IPS-NIHi11 (cell line): Measurements from ENCODE around the gene EDN2.

Source experiments
- DNase-seq: peaks from one replicate; pipeline ENCODE4 v3.0.0; 2012; ENCODE audit warnings: mixed read lengths, low spot score

EDN2 gene

DNA sequence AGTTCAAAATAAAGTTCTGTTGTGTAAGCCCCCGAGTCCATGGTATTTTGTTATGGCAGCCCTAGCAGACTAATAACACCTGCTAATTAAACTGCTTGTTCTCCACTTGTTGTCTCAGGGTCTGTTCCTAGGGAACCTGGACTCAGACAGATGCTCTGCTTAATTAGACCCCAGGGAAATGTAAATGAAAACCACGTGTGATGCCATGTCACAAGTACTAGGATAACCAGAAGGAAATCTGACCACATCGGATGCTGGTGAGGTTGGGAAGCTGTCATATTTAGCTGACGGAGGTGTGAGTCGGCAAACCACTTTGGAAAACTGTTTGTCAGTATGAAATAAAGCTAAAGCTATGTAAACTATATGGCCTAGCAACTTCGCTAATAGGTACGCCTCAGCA, 19.6 kb downstream of the EDN2 start:
- no peak for DNase-seq

- DNase-seq, result no peak
These were observed 21.0 kb downstream of the EDN2 start for GRCh38 chr1:41463516-41463915.

DNA sequence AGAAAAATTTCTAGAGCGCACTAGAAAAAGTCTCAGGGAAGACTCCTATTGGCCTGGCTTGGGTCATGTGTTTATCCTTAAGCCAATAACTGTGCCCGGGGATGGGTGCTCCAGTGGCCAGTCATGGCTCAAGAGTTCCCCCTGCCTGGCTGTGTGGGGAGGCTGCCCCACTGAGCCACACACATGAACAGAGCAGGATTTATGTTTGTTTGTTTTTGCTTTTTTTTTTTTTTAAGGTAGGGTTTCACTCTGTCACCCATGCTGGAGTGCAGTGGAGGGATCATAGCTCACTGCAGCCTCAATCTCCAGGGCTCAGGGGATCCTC, 21.8 kb downstream of the EDN2 start:
- DNase-seq, result no peak

GRCh38 chr1:41461790-41462679, 22.4 kb downstream of the EDN2 start:
- DNase-seq, result no peak

DNA sequence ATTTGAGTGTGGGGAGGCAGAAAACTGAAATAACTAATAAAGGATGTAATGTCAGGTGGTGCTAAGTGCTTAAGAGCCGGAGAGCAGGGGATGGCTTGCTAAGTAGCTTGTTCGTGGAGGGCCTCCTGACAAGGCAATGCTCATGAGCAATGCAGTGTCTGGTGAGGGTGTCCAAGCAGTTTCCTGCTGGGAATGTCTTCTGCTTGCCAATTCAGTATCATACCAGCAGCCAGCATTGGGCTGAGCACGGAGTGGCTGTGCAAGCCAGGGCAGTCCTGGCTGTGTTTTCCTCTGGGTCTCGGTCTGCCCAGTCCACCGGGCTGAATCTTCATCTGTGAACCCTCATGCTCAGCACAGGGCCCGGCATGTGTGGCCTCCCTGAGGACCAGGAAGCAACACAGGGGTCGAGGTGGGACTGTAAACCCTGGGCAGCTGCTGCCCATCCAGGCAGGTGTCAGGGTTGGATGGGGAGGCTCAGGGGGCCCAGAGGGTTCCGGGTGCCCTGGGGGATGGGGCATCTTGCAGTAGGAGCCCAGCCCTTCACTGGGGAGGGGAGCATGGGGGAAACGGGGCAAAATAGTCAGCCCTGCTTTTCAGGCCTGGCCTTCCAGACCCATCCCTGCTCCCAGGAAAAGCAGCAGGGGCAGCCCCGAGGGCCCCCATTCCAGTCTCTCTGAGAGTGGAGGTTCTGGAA, 27.5 kb downstream of the EDN2 start:
- DNase-seq, result no peak

GRCh38 chr1:41455479-41456332, 28.8 kb downstream of the EDN2 start:
- no peak for DNase-seq

- no peak for DNase-seq
These were observed 30.1 kb downstream of the EDN2 start for GRCh38 chr1:41454406-41454805.

- no peak for DNase-seq
These were observed 31.7 kb downstream of the EDN2 start for GRCh38 chr1:41452704-41453290.

- no peak for DNase-seq
These were observed 33.7 kb downstream of the EDN2 start for GRCh38 chr1:41450747-41451285.

DNA sequence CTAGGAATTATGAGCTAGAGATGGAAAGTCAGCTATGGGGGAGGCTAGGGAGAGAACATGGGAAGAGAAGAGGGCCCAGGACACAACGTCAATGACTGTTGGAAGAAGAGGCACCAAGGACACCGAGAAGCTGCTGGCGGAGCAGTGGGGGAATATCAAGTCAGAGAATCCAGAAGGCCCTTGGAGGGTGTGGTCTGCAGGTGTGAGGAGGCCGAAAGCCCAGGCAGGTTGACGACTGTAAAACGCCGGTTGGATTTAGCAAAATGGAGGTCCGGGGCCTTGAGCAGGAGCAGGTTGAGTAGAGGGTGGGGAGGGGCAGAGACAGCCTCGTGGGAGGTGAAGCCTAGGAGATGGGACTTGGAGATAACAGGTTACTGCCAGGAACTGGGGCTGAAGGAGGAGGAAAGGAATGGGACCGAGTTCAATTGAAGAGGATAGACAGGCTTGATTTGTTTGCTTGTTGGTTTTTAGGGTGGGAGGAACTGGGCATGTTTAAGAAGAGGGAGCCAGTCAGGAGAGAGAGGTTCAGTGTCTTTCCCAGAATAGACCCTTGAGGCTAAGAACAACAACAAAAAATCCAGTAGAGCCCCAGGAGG, 35.1 kb downstream of the EDN2 start:
- DNase-seq, result no peak

- DNase-seq, result no peak
These were observed 35.7 kb downstream of the EDN2 start for GRCh38 chr1:41448821-41449220.

GRCh38 chr1:41447995-41448770, 36.3 kb downstream of the EDN2 start:
- no peak for DNase-seq

GRCh38 chr1:41446851-41447610, 37.5 kb downstream of the EDN2 start:
- DNase-seq, result no peak

- no peak for DNase-seq
These were observed 39.7 kb downstream of the EDN2 start for GRCh38 chr1:41444785-41445184.

GRCh38 chr1:41444246-41444645, 40.2 kb downstream of the EDN2 start:
- no peak for DNase-seq

GRCh38 chr1:41442697-41443251, 41.7 kb downstream of the EDN2 start:
- no peak for DNase-seq

GRCh38 chr1:41440321-41441085, 44.0 kb downstream of the EDN2 start:
- no peak for DNase-seq

DNA sequence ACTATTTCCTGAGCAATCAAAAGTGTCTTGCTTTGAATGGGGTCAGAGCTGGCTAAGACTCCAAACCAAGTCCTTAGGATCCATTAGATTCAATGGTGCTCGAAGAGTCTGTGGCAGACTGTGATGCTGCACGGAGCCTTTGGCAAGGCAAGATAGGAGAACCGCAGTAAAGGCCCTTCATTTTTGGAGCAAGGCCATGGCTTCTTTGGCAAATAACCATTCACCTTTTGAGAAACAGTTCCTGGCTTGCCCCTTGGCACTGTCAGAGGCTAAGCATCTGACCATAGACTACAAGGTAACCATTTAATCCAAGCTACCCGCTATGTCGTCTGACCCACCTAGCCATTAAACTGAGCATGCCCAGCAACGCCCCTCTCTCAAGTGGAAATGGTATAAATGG, 45.2 kb downstream of the EDN2 start:
- DNase-seq, result no peak

GRCh38 chr1:41438711-41439110, 45.8 kb downstream of the EDN2 start:
- no peak for DNase-seq
